HCT116 (cell line): ENCODE measurements around the gene TMEM53. TPM values are rescaled to one million over a fixed set of nuclear protein-coding genes. Genes with fewer than 3 reads are reported as not detected.
A peak's percentile ranks its signal among the peaks of the same experiment; 100 is the strongest.

Source experiments
- ATAC-seq: fragments of 200-7000 bp; cut with Tn5 transposase; 2 replicates; pipeline ENCODE4 v1.9.1; 2020; ENCODE audit warnings: mild to moderate bottlenecking, moderate library complexity
- BruUV-seq: library from RNA; stranded (reverse); fragments of 400-500 nt; replicated peaks from 2 replicates; lab custom pipeline; 2021; lab: Mats Ljungman, UMichigan
- CTCF ChIA-PET: fragments of 300-600 bp; sonication (Branson Sonifier 250); formaldehyde crosslinking; loops from one replicate; lab custom pipeline; 2021; ENCODE audit warnings: antibody characterized with exemption; lab: Charles Lee
- POLR2A ChIA-PET: fragments of 300-600, 350-600 bp; sonication (Branson Sonifier 250); formaldehyde crosslinking; loops from one replicate; lab custom pipeline; 2021; ENCODE audit warnings: antibody characterized with exemption; lab: Charles Lee
- RAD21 ChIA-PET, 2 experiments: fragments of 300-600 bp; sonication (Branson Sonifier 250); formaldehyde crosslinking; loops; one replicate each; lab custom pipeline; 2023; ENCODE audit warnings: low total read pairs in 2 of 2; ENCODE audit not compliant: uncharacterized antibody in 2 of 2, unreplicated experiment in 2 of 2, low non-redundant PET in 1 of 2; lab: Charles Lee
- DNase-seq: peaks from one replicate; pipeline ENCODE4 v3.0.0-alpha.2; 2010; ENCODE audit warnings: low read depth, low spot score
- H2AFZ ChIP-seq: fragments of 200-600 bp; shearing (Covaris generic), sonication (generic); 2 replicates; pipeline ENCODE4 v1.6.1; 2017; ENCODE audit warnings: low read depth, mixed run types, mixed read lengths, antibody characterized with exemption, low read length; ENCODE audit not compliant: poor library complexity, severe bottlenecking
- H3K27ac ChIP-seq: 2 replicates; pipeline ENCODE4 v1.5.1; 2012; ENCODE audit warnings: low read depth, low read length
- H3K27me3 ChIP-seq: fragments of 200-600 bp; sonication (generic); 2 replicates; pipeline ENCODE4 v1.6.1; 2016; ENCODE audit warnings: mixed run types, low read length, mixed read lengths; ENCODE audit not compliant: insufficient read depth
- H3K36me3 ChIP-seq, 2 experiments: fragments of 200-500 bp in 1 of 2; fragments of 200-600 bp in 1 of 2; sonication (Bioruptor generic) in 1 of 2; sonication (generic) in 1 of 2; 2 replicates each; pipeline versions ENCODE4 v1.5.1 to v1.6.1; 2014 to 2016; ENCODE audit warnings: low read length in 2 of 2, inconsistent platforms in 1 of 2, mixed read lengths in 1 of 2, mixed run types in 1 of 2; ENCODE audit not compliant: insufficient read depth in 2 of 2, control insufficient read depth in 1 of 2
- H3K4me1 ChIP-seq, 2 experiments: fragments of 200-600 bp in 1 of 2; sonication (generic) in 1 of 2; 2 replicates each; pipeline versions ENCODE4 v1.5.1 to v1.6.1; 2012 to 2017; ENCODE audit warnings: low read length in 2 of 2, inconsistent platforms in 1 of 2, mild to moderate bottlenecking in 1 of 2, mixed read lengths in 1 of 2, mixed run types in 1 of 2, moderate library complexity in 1 of 2; ENCODE audit not compliant: insufficient read depth in 2 of 2, control insufficient read depth in 1 of 2
- H3K4me2 ChIP-seq: fragments of 200-600 bp; sonication (generic); 2 replicates; pipeline ENCODE4 v1.6.1; 2017; ENCODE audit warnings: mixed run types, low read length, mixed read lengths
- H3K4me3 ChIP-seq, 2 experiments: fragments of 200-600 bp in 1 of 2; sonication (generic) in 1 of 2; replicated peaks in 1 of 2; 2 replicates each; pipeline ENCODE4 v1.5.1; 2011 to 2016; ENCODE audit warnings: low read length in 2 of 2, control low read depth in 1 of 2, low read depth in 1 of 2, mild to moderate bottlenecking in 1 of 2, mixed read lengths in 1 of 2, mixed run types in 1 of 2
- H3K79me2 ChIP-seq: fragments of 200-600 bp; sonication (generic); 2 replicates; pipeline ENCODE4 v1.6.1; 2017; ENCODE audit warnings: mild to moderate bottlenecking, mixed run types, low read length, moderate library complexity, mixed read lengths; ENCODE audit not compliant: insufficient read depth
- H3K9ac ChIP-seq: fragments of 200-600 bp; sonication (generic); 2 replicates; pipeline ENCODE4 v1.6.1; 2016; ENCODE audit warnings: low read length, mixed read lengths
- H3K9me2 ChIP-seq: fragments of 200-600 bp; sonication (generic), shearing (Covaris generic); 2 replicates; pipeline ENCODE4 v1.6.1; 2017; ENCODE audit warnings: mixed run types, mild to moderate bottlenecking, moderate library complexity; ENCODE audit not compliant: insufficient read depth
- H3K9me3 ChIP-seq, 2 experiments: fragments of 200-500 bp in 1 of 2; fragments of 200-600 bp in 1 of 2; sonication (Bioruptor generic) in 1 of 2; sonication (generic) in 1 of 2; 2 replicates each; pipeline ENCODE4 v1.6.1; 2014 to 2017; ENCODE audit warnings: low read length in 2 of 2, mixed read lengths in 2 of 2, inconsistent platforms in 1 of 2, low read depth in 1 of 2, mild to moderate bottlenecking in 1 of 2, mixed run types in 1 of 2, moderate library complexity in 1 of 2; ENCODE audit not compliant: control insufficient read depth in 1 of 2, insufficient read depth in 1 of 2
- H4K20me1 ChIP-seq: fragments of 200-600 bp; sonication (generic), shearing (Covaris generic); 2 replicates; pipeline ENCODE4 v1.6.1; 2017; ENCODE audit warnings: mixed run types, mild to moderate bottlenecking, moderate library complexity; ENCODE audit not compliant: insufficient read depth
- ATF3 ChIP-seq: IDR thresholded peaks from 2 replicates; pipeline ENCODE4 v1.6.1; 2012
- CEBPB ChIP-seq: IDR thresholded peaks from 2 replicates; pipeline ENCODE4 v1.6.1; 2012; ENCODE audit warnings: low read depth
- EZH2 ChIP-seq: fragments of 200-600 bp; sonication (generic); IDR thresholded peaks from 2 replicates; pipeline ENCODE4 v1.6.1; 2017; ENCODE audit warnings: antibody characterized with exemption, mixed run types
- RAD21 ChIP-seq: IDR thresholded peaks from 2 replicates; pipeline ENCODE4 v1.6.1; 2012; ENCODE audit warnings: low read depth, mild to moderate bottlenecking
- SIN3A ChIP-seq: IDR thresholded peaks from 2 replicates; pipeline ENCODE4 v1.6.1; 2012; ENCODE audit warnings: low read depth
- SP1 ChIP-seq: IDR thresholded peaks from 2 replicates; pipeline ENCODE4 v1.6.1; 2012; ENCODE audit warnings: low read depth
- YY1 ChIP-seq: IDR thresholded peaks from 2 replicates; pipeline ENCODE4 v1.6.1; 2011; ENCODE audit warnings: low read length, low read depth, moderate library complexity, mild to moderate bottlenecking; ENCODE audit not compliant: insufficient replicate concordance; ENCODE audit errors: extremely low read depth
- intact Hi-C: fragments of 100-400 bp; cut with micrococcal nuclease; formaldehyde crosslinking; loops from 2 replicates; pipeline ENCODE4 v1.10.0; 2022
- total RNA-seq: library from RNA; stranded (reverse); gene quantifications from one replicate; pipeline ENCODE4 v1.2.1, GENCODE V29; 2021; ENCODE audit not compliant: unreplicated experiment

The TMEM53 gene
- total RNA-seq, 1 experiment from 2014 or later, result 10.8 TPM

GRCh38 chr1:44616991-44617702 is 57.1 kb downstream of the TMEM53 start:
- intact Hi-C loops, result no loop called here
- POLR2A ChIA-PET, result no interaction called here
- no peaks in the 10 kb centered on the region for H3K27me3 ChIP-seq
- H2AFZ ChIP-seq, result no peak overlapping the region
- RAD21 ChIA-PET, result no interaction called here
- H3K27ac ChIP-seq, result no peak overlapping the region
- no peak overlapping the region for H3K4me2 ChIP-seq
- no peaks in the 10 kb centered on the region for H3K9me3 ChIP-seq
- CTCF ChIA-PET, result no interaction called here
- H3K4me1 ChIP-seq, result peaks cover 0 to 2% of the 10 kb centered on the region in 2 experiments; a peak in 2 of 4 replicates
- H3K4me3 ChIP-seq, result no peak overlapping the region
- no peaks in the 10 kb centered on the region for H3K36me3 ChIP-seq
- H3K79me2 ChIP-seq, result no peaks in the 10 kb centered on the region
- DNase-seq (no peak), ATAC-seq (no peak)
- no peaks in the 10 kb centered on the region for H4K20me1 ChIP-seq
- BruUV-seq, result no TSS peak
- H3K9ac ChIP-seq, result no peak overlapping the region
- H3K9me2 ChIP-seq, result no peaks in the 10 kb centered on the region
- no peak for TF ChIP-seq SP1
- no peak for TF ChIP-seq EZH2
- no peak for TF ChIP-seq ATF3
- no peak for TF ChIP-seq YY1
- TF ChIP-seq, all 23 proteins: peak for 0

GRCh38 chr1:44616284-44616990 is 57.8 kb downstream of the TMEM53 start:
- Histone ChIP-seq H3K27me3 (no peaks in the 10 kb centered on the region), H3K9me3 (no peaks in the 10 kb centered on the region), H3K9ac (no peak overlapping the region), H3K79me2 (no peaks in the 10 kb centered on the region), H3K27ac (no peak overlapping the region), H3K4me3 (no peak overlapping the region), H2AFZ (no peak overlapping the region), H3K4me2 (no peak overlapping the region), H3K9me2 (no peaks in the 10 kb centered on the region), H4K20me1 (no peaks in the 10 kb centered on the region), H3K36me3 (no peaks in the 10 kb centered on the region), H3K4me1 (peaks cover 0 to 2% of the 10 kb centered on the region in 2 experiments; a peak in 2 of 4 replicates)
- TF ChIP-seq SIN3A (no peak), RAD21 (no peak), CEBPB (no peak)
- BruUV-seq, result no TSS peak
- ChIA-PET POLR2A (no interaction called here), RAD21 (no interaction called here), CTCF (no interaction called here)
- intact Hi-C loops, result no loop called here
- DNase-seq (no peak), ATAC-seq (0 out of 2 replicates have a peak, but pooled peaks have one; percentile 9)
